GM21360 (cell line): ENCODE data around the gene CTBP1.
A peak's percentile ranks its signal among the peaks of the same experiment; 100 is the strongest.

Source experiments
- ATAC-seq: cut with Tn5 transposase; IDR thresholded peaks from one replicate; pipeline ENCODE4 v1.9.1; 2021; ENCODE audit warnings: mild to moderate bottlenecking, moderate library complexity; ENCODE audit not compliant: unreplicated experiment

CTBP1 gene

DNA sequence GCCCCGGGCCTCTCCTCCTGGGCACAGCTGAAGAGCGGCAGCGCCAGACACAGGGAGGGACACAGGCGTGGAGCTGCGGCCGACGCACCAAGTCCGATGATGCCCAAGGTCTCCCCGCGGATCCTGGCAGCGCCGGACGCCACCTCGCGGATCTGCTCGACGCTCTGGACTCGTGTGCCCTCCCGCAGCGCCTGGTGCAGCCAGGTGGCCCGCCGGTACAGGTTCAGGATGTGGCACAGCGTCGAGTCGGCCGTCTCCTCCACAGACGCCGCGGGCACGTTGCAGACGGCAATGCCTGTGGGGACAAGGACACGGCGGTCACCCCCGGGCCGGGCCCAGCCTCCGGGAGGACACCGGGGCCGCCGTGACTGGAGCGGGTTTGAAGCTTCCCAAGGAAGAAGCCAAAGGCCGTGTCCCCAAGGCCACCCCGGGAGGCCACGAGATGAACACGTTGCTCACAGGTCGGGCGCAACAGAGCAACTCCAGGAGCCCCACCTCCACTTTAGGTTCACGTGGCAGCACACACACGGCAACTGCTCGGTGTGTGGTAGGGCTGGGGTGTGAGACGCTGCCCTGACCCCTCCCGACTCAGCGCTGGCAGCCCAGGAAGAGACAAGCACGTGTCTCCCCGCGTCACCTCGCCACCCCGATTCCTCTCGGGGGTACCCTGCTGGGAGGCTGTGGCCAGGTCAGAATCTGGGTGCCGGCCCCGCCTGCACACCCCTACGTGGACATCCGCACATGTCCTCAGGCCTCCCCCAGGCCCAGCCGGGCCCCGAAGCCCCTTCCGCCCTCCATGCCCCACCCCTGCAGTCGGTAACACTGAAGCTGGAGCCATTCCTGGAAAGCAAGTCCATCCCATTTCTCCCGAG is 23.4 kb downstream of the CTBP1 start:
- no peak for ATAC-seq

DNA sequence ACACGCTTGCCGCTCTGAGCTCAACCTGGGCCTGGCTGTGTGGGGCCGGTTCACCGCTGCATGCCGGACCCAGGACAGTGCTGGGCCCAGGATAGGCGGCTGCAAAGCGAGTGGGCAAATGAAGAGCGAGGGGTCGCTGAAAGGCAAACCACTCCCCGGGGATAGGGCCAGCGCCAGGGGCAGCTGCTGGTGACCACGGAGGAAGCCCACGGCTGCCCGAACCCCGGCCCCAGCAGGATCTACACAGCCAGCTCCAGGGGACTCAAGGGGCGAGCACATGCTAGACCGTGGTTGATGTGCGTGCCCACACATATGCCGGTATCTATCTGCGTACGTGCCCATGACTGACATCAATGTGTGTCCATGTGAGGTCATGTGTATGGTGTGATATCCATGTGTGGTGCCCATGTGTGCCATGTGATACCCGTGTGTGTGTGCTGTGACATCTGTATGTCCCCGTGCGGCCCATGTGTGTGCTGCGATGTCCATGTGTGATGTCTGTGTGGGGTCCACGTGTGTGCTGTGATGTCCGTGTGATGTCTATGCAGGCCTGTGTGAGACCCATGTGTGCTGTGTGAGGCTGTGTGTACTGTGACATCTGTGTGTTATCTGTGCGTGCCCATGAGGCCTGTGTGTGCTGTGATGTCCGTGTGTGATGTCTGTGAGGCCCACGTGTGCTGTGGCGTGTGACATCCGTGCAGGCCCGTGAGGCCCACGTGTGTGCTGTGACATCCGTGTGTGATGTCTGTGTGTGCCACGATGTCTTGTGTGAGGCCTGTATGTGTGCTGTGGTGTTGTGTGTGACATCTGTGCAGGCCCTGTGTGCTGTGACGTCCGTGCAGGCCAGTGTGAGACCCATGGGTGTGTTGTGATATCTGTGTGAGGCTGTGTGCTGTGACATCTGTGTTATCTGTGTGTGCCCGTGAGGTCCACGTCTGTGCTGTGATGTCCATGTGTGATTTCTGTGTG is 24.8 kb downstream of the CTBP1 start:
- no peak for ATAC-seq

DNA sequence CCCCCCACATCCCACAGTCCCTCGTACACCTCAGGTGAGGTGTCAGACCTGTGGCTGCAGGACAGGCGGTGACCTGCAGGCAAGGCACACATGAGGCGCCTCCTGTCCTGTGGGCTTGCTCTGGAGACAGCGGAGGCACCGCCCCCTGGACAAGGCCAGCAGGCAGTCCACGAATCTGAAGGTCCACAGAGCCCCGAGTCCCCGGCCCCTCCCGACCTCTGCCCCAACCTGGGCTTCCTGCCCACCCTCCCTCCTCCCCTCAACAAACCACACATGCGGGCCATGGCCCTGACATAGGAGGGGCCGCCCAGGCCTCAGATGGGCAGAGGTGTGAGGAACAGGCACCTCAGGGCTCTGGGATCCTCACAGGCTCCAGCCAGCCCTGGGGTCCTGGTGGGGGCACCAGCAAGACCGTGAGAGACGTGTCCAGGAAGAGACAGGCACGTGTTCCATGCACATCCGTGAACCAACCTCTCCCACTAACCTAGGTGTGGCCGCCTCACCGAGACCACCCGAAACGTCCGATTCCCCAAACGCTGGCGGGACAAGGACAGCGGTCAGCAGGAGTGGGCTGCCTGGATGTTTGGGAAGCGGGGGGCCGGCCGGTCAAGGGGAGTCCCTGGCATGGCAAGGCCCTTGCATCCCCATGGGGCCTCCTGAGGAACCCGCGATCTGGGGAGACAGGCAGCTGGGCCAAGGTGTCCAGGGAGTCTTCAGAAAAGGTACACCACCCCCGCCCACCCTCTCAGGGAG is 25.8 kb downstream of the CTBP1 start:
- ATAC-seq = no peak

DNA sequence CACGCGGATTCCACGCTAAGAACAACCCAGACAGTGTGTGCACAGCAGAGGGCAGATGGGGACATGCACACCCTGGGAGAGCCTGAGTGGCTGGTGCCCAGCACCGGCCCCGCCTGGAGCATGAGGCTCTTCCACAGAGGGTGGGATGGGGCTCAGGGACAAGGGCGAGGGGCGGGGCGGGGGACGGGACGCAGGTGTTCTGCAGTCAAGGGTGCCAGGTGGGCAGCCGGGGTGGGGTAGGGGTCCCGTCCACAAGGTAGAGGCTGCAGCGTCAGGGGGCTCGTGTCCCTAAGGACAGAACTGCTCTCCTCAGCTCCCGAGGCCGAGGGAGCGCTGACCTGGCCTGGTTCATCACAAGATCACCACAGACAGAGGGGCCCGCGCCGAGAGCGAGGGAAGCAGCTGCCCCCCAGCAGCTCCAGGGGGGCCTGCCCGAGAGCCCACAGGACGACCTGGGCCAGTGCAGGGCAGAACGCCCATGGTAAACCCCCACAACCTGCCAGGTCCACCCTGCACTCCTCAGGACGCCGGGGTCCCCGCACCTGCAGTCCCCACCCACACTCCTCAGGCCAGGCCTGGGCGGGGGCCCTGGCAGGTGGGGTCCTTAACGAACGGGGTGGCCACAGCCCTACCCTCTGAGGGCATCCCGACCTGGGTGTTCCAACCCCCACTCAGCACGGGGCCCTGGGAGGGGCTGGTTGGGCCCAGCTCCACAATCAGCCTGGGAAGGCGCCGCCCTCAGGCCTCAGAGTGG is 26.7 kb downstream of the CTBP1 start:
- ATAC-seq = no peak

DNA sequence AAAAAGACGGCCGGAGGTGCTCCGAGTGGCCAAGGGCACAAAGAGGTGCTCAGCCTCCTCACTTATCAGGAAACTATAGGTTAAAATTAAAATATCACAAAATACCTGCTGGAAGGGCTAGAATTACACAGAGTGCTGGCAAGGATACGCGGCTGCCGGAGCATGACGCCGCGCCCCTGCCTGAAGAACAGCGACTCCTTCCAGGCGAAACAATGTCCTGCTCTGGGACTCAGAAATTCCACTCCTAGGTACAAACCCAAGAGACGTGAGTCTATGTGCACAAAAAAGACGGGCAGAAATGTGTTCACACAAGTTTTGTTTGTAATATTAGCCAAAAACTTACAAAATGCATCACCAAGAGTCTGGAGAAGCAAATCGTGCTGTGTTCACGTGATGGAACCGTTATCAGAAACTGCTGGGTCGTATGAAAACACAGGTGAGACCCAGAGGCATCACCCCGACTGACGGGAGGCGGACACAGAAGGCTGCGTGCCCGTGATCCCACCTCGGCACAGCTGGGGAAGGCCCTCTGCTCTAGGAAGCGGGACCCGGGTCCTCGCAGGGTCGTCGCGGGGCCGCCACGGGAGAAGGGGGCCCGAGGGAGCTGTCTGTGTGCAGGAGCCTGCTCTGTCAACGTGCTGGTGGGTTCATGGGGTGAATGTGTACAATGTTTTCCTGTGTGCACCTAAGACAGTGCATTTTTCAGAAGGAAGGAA is 27.6 kb downstream of the CTBP1 start:
- no peak for ATAC-seq

DNA sequence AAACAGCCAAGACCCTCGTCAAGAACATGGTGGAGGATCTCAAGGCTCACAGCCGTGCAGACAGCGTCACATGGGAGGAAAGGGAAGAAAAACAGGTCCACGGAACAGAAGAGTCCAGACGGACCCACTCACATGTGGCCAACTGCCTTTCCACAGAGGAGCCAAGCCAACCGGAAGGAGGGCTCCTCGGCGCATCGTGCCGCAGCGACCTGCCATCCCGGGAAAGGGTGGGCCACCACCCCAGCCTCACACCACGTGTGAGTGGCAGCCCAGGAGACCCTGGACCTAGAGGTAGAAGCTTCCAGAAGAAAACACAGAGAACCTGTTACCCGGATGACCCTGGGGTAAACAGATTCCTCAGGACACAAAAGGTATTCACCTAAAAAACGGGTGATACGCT is 28.4 kb downstream of the CTBP1 start:
- no peak for ATAC-seq

DNA sequence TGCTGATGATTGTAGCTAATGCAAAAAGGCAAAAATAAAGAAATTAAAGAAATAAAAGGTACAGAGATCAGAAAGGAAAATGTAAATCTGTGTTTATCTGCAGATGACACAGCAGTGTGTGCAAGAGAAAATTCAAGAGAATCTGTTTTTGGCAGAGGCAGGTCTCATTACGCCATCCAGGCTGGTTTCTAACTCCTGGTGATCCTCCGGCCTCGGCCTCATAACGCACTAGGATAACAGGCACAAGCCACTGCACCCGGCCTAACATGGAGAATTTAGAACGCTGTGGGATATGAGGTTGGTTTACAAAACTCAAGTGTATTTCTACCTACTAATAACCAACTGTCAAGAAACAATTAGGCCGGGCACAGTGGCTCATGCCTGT is 29.4 kb downstream of the CTBP1 start:
- ATAC-seq = no peak

DNA sequence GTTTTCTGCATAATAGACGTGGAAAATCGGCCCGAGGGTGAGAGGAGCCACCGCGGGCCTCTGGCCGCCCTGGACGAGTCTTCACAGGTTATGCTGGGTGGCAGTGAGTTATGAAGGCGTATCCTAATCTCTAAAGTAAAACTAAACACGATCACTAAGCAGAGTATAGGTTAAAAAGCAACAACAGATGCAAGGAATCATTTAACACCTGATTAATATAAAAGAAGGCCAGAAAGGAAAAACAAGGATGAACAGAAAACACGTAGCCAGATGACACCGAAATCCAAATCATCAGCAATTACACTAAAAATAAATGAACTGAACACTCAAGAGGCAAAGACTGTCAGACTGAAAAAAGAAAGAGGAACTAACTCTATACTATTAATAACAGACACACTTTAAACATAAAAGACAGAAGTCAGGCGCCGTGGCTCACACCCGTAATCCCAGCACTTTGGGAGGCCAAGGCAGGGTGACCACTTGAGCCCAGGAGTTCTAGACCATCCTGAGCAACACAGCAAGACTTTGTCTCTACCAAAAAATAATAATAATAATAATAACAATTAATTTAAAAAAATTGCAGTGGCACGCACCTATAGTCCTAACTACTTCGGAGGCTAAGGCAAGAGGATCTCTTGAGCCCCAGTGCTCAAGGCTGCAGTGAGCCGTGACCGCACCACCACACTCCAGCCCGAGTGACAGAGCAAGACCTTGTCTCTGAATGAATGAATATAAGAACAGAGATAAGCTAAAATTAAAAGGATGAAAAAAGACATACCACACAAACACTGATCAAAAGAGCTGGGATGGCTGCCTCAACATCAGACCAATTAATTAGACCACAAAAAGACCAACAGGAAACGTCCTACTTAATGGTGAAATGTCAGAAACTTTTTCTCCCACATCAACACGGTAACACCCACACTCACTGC is 30.0 kb downstream of the CTBP1 start:
- peak; percentile 50 for ATAC-seq

DNA sequence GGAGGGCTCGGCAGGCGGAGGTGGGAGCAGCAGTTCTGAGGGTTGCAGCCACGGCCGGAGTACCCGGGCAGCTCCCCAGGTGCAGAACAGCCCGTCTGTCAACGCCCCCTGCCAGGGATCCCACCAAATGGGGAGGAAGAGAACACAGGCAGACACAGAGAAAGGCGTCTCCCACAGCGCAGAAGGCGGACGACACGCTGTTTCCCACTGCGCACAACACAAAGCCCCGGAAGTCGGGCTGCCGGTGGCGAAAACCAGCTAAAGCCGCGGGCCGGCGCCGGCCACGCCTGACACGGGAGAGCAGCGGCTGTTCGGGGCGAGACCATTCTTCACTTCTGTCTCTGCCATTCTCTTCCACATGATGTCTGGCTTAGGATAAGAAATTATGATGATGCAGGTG is 31.6 kb downstream of the CTBP1 start:
- ATAC-seq = no peak

DNA sequence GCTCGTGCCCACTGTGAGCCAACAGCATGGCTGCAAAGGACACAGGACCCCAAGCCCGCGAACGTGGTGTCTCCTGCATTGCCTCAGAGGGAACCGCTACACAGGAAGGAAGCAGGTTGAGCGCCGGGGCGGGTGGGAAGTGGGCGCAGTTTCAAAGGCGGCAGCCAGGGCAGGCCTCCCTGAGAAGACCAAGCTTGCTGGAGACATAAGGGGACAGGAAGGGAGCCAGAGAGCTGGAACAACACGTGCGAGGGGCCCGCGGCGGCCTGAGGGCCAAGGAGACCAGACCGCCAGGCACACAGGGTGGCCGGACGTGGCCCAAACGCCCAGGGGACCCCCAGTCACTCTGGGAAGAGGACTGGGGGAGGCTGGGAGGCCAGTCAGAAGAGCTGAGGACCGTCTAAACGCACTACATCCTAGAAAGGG is 32.0 kb downstream of the CTBP1 start:
- ATAC-seq = no peak

DNA sequence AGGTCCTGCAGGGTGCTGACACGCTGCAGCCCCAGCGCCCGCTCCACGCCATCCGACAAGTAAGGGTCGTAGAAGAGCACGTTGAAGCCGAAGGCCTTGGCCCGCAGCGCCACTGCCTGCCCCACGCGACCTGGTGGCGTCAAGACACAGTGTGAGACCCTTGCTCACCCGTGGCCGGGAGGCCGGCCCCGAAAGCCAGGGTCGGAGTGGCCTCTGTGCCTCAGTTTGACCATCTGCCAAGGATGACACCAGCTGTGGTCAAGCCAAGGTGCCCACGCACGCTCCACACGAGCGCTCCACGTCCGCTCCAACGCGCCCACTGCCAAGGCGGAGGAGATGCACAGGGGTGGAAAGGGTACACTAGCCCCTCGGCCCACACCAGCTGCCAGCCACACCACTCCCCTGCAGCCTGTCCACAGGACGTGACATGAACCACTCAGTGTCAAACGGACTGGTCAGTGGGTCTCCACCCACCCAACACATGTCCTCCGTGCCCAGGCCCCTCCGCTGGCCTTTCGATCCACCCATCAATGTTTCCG is 32.8 kb downstream of the CTBP1 start:
- ATAC-seq = no peak

DNA sequence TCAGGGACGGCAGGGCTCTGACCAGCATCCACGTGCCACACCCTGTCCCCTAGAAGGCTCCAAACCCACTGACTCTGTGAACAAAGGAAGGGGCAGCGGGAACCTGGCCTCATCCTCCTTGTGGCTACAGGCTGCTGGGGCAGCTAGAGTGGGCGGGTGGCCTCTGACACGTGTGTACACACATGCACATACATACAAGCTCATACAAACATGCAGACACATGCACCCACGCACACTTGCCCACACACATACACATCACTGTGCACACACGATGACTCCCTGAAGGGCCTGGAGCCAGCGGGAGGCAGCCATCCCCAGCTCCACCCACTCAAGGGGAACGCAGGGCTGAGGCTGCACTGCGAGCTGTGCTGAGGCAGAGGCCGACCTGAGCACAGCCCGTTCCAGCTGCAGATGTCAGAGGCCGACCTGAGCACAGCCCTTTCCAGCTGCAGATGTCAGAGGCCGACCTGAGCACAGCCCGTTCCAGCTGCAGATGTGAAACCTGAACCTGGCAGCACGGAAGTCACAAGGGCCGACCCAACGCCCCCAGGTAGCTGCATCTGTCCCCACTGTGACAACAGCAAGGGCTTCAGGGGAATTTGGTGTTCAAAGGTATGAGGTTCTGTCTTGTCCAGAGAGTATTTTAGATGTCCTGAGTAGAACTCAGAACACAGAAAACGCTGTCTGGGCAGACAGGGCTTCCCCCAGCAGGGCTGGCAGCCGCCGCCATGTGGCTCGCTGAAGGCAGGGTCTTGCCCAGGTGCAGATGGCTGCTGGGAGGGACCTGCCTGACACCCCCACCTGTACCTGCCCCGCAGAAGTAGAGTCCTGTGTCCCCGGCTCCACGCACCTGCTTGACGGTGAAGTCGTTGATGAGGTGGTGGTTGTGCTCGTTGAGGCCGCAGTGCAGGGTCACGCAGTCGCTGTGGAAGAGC is 33.5 kb downstream of the CTBP1 start:
- peak; percentile 58 for ATAC-seq

DNA sequence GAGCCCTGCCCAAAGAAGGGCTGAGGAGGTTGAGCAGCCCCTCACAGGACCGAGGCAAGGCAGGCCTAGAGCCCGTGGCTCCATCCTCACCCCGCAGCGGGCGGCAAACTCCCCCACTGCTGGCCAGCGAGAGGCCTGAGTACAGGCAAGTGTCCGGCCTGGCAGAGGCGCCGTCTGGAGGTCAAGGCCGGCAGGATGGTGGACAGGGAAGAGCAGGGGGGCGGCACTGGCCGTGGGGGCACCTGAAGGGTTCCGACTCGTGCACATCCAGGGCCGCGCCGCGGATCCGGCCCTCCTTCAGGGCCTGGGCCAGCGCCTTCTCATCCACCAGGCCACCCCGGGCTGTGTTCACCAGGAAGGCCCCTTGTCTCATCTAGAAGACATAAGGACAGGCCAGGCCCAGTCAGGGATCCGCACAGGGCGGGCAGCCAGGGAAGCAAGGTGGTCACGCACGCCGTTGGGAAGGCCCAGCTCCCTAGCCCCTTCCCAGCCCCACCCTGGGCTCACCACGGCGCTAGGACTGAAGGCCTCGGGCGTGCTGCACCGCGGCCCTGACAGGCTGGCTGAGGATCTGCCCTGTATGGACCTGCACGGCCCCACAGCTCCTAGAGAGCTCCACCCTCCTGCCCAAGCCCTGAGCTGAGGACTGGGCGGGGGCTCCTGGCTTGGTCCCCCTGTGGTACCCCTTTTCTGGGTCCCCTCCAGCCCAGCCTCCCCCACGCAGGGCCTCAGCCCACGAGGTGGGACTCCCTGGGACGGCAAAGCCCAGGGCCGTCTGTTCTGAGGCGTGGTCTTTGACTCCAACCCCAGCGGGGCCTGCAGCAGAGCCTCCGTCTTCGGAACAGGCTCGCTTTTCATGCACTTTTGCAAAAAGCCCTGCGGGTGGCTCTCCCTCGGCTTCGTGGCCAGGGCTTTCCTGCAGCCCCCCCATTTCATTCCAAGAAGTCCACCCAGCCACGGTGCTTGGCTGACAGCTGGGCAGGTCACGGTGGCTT is 34.5 kb downstream of the CTBP1 start:
- ATAC-seq = no peak

DNA sequence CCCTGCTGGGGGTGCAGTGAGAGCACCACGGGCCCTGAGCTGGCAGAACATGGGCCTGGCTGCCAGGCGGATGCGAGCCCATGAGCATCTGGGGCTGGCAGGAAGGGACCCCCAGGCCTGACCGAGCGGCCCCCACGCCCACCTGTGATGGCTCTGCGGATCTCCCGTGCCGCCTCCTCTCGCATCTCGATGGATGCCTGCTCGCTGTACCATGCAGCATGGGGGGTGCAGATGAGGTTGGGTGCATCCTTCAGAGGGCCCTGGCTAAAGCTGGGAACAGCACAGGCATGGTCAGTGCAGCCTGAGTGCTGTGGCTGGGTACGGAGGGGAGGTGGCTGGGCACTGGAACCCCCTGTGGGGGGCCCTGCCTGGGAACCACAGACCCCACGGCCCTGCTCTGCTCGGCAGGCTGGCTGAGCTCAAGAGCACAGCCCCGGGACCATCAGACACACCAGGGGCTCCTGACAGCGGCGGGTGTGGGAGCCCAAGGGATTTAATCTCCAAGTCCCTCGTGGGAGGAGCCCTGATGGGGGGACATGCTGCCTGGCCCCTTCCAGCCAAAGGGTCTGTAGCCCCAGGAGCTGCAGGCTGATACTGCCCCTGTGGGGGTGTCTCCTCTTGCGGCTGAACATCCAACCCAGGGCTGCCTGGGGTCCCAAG is 35.5 kb downstream of the CTBP1 start:
- no peak for ATAC-seq

DNA sequence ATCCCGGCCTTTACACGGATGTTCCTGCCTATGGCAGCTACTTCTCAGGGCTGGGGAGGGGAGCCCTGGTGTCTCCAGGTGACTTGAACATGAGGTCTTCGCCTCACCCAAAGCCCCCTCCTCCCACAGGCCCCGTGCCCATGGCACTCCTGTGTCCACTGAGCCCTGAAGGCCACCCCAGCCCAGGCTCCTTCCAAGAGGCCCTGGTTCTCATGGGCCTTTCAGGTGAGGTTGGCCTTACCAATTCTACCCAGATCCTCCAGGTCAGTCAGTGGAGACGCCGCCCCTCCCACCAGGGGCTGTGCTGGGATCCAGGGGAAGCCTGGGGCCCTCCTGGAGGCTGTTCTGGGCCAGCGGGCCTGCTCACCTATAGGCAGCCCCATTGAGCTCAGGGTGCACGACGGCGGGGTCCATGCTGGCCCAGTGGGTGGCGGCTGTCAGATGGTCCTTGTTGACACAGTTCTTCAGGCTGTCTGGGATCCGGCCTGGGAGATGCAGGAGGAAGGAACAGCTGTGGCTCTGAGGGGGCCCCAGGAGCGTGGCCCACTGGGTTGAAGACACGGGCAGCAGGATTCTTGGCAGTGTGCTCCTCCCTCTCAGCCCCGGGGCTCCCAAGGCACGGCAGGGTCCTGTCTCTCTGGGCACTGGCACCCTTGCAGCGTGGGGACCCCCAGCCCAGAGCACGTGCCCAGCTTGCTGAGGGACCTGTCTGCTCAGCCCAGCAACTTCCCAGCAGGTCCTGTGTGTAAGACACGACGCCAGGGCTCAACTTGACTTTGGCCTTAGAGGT is 36.2 kb downstream of the CTBP1 start:
- ATAC-seq = no peak
